Germinal center (tissue), 1 donor: ENCODE results near the gene AQP10.
"Not testable (repeated sequence)": the region's sequence is repeated elsewhere in the genome, so short reads cannot be mapped to it uniquely, and the experiment has no call there.

ENCODE experiments used
- DNase-seq: peaks from one replicate; pipeline ENCODE4 v3.0.0; 2012; ENCODE audit warnings: mixed read lengths, low spot score

The AQP10 gene

DNA sequence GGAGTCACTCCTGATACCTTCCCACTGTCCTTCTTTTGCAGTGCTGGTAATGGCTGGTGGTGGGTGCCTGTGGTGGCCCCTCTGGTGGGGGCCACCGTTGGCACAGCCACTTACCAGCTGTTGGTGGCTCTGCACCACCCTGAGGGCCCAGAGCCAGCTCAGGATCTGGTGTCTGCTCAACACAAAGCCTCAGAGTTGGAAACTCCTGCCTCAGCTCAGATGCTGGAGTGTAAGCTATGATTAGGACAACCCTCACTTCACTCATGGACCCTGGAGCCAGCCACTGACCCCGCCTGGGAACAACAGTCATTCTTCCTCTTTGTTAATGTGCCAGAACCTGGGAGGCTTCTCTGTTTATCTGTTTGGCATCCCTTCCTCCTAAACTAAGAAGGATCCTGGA, 3.3 kb downstream of the AQP10 start:
- DNase-seq = no peak

DNA sequence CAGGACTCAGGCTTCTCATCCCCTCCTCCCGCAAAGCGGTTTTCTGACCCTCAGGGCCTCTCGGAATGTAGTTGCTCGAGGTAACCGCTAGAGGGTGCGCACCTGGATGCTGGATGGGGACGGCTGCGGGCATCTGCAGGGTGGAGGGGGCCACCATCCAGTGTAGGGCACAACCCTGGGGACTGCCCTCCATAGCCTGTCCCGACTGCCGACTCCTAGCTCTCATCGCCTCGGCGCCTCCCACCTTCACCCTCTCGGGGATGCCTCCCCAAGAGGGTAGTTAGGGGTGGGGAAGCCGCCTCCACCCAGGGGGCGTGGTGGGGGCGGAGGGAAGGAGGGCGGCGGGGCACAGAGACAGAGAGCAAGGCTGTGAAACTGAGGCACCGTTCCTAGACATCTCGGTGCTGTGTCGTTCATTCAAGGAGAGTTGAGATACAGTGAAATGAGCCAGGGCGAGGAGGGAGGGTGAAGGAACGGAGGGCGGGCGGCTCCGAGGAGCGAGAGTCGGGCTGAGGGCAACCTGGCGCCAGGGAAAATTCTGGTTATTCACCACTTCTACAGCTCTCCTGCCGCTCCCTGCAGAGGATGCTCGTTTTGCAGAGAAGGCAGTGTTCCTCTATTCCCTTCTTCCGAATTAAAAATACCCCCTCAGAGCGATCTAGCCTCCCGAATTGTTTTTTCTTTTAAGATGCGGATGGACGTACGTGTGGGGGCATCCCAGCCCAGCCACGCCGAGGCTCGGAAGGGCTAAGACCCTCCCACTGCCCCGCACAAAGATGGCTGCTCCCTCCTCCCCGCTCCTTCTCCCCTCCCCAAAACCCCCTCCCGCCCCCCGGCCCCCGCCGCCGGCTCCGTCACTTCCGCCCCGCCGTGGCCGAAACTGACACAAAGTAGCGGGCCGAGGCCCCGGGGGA, 4.0 kb downstream of the AQP10 start, which contains the start of gene ATP8B2:
Gene ATP8B2 (plus strand): TSS at position 857 of the 914 bp plus-strand sequence. CDS start 2,617 bp downstream, outside the sequence.
- DNase-seq = peak; percentile 88

DNA sequence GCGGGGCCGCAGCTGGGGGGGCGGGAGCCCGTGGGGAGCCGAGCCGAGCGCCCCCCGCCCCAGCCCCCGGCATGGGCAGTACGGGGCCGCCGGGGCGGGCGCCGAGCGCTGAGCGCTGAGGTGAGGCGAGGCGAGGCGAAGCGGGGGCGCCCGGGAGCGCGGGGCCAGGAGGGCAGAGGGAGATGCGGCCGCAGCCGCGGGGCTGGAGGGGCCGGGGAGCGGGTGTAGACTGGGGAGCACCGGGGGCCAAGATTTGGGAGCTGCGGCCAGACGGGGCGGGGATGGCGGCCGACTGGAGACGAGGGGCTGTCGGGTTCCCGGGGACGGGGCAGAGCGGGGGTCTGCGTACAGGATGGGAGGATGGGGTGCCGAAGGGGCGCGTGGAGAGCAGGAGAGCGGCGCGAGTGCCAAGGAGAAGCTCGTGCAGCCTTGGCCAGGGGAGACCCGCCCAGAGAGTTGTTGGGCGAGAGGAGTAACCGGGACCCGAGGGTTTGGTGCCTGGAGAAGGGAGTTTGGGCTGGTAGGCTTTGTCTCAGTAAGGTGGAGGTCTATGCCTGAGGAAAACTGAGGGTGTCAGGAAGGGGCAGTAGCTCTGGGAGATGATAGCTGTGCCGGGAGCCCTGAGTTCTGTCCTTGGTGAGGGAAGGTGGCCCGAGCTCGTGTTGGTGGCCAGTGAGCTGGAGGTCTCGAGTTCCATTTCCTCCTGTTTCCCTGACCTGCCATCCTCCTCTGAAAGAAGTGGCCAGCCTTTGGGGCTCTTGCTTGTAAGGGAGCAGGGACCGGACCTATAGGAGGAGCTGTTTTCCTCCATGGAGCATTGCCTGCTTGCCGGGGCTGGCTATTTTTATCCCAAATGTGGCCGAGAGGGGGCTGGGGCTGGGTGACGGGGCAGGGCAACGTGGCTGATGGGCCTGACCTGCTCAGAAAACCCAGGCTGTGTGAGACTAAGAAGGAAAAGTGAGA, 5.0 kb downstream of the AQP10 start:
- DNase-seq = peak; percentile 41

DNA sequence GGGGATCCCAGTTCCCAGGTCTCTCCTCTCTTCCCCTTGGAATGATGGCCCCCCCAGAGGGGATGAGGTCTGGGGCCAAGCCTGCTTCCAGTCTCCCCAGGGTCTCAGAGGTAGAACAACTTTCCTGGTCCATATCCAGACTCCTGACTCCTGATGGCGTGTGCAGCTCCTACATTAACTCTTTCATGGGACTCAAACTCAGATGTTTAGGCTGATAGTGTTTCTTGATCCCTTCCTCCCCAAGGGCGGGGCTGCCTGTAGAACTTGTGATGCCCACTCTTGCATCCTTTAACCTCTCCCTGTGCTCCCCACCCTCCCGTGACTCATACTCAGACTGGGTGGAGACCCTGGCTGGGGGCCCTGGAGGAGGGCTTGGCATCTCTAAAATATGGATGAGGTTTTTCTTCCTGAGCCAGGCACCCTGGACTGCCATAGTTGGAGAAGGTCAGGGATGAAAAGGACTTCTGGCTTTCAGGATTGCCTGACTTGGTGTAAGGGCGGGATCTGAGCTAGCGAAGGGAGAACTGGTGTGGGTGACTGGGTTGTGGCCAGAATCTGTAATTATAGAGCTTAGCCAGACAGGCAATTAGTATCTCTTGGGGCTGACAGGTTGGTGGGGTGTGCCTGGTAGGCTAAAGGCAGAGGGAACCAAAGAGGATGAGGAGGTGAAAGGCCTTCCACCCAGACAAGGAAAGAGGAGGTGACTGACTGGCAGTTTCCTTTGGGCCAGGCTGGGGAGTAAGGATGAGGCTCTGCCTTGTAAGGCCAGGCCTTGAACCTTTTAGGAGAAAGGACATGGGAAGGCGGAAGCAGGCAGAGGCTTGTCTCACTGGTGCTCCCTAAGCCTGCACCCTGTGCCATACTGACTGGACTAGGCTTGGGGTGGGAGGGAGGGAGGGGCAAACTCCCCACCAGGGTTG, 5.9 kb downstream of the AQP10 start:
- no peak for DNase-seq

DNA sequence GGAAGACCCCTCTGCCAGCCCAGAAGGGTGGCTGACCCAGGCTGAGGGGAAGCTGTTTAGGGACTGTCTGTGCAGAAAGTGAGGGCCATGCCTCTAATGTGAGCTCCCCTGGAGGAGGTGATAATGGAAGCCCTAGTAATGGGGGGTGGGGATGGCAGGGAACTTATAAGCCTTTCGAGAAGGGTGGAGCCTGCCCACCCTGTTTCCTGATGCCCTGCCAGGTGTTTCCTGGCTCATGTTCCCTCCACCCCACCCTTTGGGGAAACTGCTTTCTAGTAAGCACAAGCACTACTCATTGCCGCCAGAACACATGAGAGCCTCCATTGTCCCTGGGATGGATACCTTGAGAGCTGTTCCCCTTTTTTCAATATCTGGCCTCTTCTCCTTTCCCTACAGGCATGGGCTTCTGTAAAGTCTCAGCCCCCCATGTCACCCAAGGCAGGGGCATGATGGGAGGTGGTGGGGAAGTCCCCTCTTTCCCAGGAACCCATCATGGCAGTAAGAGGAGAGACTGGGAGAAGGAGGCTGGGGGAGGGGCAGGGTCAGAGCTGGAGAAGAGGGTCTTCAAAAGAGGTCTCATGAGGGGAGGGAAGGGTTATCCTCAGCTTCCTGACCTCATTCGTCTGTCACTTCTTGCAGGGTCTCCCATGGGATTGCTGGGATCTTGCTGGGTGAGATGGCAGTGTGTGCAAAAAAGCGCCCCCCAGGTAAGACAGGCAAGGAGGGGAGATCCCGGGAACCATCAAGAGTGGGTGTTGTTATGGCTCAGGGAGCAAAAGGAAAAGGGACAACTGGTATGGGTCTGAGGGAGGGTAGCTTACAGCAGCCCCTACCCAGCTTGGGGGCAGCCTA, 6.8 kb downstream of the AQP10 start:
- DNase-seq = peak; percentile 44

DNA sequence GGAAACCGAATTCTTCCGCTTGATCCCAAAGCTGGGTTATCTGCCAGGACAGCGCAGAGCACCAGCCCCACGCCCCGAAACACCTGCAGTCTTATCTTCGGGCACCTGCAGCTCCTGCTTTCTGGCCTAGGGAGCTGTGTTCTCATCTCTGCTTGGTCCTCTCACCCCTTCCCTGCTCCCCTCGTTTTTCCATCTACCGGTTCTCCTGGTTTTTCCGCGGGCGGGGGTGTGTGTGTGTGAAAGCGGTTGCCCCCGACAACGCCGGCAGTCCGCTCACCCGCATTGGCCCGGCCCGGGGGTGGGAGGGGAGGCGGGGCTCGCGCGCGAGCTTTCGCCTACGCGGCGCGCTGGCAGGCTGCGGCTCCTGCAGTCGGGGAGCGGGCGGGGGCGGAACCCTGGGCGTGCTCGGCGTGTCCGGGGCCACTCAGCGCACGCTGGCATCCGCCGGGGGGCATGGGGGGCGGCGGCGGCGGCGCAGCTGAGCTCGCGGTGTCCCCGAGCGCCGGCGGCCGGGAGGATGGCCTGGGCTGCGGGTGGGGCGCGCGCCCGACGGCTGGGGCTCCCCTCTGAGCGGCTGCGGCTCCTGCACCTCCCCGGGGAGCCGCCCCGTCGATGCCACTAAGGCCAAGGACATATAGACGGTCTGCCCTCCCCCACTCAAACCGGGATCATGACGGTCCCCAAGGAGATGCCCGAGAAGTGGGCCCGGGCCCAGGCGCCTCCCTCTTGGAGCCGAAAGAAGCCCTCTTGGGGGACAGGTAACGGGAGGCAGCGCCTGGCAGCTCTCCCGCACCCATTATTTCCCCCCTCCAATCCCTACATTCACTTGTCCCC, 7.6 kb downstream of the AQP10 start:
- peak; percentile 82 for DNase-seq

DNA sequence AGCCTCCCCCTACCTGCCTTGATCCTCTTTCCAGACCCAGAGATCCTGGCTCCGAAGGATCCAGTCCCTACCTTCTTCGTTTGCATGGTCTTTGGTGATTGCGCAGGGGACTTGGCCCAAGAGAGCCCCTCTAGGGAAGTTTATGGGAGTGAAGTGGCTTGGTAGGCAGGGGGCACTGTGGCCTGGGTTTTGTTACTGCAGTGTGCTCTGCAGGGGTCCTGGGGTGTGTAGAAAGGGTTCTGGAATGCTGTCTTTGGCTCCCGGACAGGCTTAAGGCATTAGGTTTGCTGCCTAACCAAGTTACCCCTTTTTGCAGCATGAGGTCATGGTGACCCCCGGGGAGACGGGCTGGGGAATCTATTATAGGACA, 8.2 kb downstream of the AQP10 start:
- DNase-seq = no peak

DNA sequence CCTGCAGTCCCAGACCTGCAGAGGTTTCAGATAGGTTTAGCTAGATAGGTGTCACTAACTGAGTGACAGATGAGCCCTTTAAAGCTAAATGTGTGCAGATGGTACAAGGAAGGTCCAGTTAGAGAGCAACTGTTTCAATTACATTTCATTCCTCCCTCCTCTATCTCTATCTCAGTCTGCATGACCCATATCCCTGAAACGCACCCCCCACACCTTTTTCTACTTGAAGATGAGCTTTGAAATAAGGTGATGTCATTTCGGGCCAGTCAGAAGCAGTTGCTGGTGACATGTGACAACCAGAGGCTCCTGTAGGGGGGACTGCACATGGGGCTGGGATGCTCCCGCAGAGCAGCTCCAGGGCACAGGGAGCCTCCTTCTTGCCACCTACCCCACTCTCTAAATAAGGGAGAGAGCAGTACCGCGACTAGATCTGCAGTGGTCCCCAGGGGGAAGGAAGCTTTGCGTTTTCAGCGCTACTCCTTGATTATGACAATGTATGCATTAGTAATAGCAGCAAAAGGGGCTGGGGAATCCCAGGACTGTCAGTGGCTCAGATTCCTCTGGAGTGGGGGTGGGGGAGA, 8.7 kb downstream of the AQP10 start:
- no peak for DNase-seq

DNA sequence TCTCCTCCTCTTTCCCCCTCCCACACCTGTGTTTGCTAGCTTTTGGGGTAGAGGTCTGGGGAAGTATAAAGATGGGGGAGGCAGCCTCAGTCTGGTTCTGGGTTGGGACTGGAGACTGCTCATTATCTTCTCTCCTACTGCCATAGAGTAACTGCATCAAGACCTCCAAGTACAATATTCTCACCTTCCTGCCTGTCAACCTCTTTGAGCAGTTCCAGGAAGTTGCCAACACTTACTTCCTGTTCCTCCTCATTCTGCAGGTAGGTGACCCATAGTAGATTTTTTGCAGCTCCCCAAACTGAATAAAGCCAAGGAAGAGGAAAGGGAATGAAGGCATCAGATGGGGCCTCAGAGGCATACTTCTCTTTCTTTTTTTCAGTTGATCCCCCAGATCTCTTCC, 9.8 kb downstream of the AQP10 start:
- no peak for DNase-seq

DNA sequence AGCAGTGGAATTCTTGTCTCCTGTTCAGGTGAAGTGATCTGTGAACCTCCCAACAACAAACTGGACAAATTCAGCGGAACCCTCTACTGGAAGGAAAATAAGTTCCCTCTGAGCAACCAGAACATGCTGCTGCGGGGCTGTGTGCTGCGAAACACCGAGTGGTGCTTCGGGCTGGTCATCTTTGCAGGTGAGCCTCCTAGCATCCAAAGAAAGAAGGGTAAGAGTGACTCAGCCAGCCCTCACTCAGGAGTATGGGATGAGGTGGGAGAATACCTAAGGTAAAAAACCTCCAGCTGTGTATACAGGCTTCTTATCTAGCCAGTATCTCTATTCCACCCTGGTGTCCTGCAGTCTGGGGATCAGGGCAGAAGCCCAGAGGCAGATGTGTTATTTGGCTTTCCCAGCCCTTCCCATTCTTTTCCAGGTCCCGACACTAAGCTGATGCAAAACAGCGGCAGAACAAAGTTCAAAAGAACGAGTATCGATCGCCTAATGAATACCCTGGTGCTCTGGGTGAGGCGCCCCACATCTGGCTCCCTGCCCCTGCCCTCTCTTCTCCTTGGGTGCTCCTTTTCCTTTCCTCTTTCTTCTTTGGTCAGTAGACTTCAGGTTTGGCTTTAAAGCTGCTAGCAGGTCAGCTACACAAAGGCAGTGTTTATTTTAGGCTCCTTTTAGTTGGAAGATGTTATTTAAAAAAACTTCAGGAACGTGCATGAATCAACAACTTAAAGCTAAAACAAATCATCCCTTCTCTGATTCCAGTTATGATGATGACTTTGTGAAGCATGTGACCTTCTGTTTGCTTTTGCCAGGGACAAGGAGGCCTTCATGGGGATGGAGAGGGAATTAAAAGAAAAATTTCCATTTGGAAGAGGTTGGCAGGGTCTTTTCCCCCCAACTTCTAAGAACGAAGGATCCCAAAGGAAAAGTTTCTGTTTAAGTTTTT, 13.5 kb downstream of the AQP10 start:
- DNase-seq = no peak

DNA sequence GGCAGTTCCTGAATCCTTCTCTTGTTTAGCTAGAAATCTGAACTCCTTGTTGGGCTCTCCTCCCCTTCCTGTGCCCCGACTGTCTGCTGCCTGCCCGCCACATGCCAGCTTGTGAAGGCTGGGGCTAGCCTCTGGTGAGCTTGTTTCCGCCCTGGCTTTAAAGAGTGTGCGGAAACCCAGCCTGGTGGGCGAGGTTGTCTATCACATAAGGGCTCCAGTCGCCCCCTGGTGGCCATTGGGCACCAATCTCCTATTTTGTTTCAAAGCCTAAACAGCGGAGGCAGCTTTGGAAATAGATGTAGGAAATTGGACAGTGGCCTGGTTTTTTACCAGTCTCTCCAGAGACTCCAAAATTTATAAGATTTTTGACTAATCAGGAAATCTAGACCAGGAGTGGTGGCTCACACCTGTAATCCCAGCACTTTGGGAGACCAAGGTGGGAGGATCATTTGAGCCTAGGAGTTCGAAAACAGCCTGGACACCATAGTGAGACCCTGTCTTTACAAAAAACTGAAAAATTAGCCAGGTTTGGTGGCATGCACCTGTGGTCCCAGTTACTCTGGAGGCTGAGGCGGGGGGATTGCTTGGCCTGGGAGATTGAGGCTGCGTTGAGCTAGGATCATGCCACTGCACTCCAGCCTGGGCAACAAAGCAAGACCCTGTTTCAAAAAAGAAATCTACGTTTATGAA, 14.3 kb downstream of the AQP10 start:
- DNase-seq = peak; percentile 88

DNA sequence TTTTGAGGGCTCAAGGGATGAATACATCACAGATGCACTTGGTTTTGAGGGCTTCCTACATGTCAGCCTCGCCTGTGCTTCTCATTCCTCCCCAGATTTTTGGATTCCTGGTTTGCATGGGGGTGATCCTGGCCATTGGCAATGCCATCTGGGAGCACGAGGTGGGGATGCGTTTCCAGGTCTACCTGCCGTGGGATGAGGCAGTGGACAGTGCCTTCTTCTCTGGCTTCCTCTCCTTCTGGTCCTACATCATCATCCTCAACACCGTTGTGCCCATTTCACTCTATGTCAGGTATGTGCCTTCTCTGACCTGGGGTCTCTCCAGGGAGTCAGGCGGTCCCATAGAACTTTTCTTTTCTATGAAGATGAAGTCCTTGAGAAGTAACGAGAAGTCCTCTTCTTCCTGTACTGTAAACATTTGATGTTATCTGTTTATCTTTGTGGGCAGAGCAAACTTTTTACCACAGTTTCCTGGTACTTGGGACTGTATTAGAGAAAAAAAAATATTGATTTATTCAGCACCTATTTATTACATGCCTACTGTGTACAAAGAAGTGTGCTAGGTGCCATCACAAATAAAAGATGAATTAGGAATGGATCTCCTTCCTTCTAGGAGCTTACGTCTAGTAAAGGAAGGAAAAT, 16.5 kb downstream of the AQP10 start:
- no peak for DNase-seq

DNA sequence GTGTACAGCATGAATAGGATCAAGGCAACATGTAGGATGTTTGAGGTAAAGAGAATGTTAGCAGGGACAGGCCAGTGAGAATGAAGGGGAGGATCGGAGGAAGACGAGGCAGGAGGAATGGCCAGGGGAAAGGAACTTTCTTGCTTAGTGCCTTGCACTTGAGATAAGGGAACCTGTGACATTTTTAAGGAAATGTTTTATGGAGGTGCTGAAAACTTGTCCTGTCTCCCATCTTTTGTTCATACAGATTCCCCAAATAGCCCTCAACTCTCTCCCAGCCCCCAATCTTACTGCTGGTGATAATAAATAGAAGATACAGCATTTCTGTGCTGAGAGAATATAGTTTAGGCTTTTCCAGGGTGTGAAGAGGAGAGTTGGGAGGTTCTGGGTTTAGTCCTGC, 18.0 kb downstream of the AQP10 start:
- no peak for DNase-seq

DNA sequence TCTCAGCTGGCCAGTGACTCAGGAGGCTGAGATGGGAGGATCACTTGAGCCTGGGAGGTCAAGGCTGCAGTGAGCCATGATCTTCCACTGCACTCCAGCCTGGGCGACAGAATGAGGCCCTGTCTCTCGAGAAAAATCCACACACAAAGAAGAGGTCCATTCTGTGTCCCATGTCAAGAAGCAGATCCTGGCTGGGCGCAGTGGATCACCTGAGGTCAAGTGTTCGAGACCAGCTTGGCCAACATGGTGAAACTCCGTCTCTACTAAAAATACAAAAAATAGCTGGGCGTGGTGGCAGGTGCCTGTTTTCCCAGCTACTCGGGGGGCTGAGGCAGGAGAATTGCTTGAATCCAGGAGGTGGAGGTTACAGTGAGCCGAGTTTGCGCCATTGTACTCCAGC, 20.5 kb downstream of the AQP10 start:
- DNase-seq = not testable (repeated sequence)

DNA sequence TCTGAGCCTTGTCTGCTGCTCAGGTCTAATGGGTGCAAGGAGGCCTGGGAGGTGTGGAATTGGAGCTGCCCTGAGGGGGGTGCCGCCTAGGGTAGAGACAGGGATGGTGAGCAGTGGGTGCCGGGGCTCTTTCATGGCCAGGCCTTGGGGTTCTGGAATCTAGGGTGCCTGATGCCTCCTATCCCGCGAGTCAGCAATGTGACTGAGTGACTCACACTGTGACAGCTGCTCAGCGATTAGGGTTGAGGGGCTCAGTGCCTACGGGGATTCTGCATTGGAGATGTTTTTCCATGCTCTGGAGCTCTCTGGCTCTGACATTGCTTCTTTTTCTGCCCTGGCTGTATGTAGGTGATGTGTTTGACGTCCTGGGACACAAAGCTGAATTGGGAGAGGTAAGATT, 21.2 kb downstream of the AQP10 start:
- no peak for DNase-seq

DNA sequence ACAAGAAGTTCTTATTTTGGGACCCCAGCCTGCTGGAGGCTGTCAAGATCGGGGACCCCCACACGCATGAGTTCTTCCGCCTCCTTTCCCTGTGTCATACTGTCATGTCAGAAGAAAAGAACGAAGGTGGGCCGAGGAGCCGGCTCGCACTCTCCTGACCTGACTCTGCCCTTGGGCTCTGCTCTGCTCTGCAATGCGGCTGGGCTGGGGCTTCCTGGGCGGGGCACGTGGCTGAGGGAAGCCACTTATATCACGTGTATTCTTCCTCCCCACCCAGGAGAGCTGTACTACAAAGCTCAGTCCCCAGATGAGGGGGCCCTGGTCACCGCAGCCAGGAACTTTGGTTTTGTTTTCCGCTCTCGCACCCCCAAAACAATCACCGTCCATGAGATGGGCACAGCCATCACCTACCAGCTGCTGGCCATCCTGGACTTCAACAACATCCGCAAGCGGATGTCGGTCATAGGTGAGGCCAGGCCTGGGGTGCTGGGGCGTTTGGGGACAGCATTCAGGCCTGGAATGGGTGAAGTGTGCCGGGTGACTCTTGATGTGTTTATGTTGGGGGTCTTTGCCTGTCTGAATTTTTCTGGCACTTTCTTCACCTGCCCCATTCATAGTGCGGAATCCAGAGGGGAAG, 22.1 kb downstream of the AQP10 start:
- DNase-seq = no peak
